Measurements from ENCODE around the gene ECEL1.

DNA sequence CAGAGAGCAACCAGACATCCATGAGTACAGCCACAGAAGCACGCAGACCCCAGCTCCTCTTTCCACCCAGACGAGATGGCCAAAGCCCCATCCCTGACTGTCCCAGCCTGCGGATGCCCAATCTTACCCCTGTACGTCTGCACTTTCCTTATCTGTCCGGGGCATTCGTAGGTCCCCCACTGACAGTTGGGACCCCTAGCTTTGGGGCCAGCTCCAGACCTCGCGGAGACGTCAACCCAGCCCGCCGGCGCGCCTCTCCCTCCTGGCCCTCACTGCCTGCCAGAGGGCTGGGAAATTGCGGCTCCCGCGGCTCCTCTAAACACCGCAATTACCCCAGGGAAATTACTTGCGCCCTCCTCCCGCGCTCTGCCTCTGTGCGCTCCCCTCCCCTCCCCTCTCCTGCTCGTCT is 2.3 kb downstream of the ECEL1 start:
- peak; percentile 35 for TF ChIP-seq SUZ12 (IDR thresholded peaks at IDR 0.05; ENCODE audit: extremely low read depth, insufficient read depth, insufficient read length)
- TF ChIP-seq YY1 (IDR thresholded peaks at IDR 0.05; ENCODE audit: insufficient read depth, insufficient read length): no peak

Measured in NT2/D1 (cell line).